ENCODE measurements around the gene ZMAT5.

Gene ZMAT5

GRCh38 chr22:29738118-29738815 lies 28.5 kb downstream of the ZMAT5 start:
- Histone ChIP-seq H3K4me1 (ENCODE audit: control insufficient read depth, insufficient read depth, low read length) (peaks cover 5% of the 10 kb centered on the region; the same call in 1 of the 2 replicates), H3K36me3 (ENCODE audit: control insufficient read depth in 2 of 2, insufficient read depth in 1 of 2, low read length in 2 of 2) (peaks cover 0 to 24% of the 10 kb centered on the region in 2 experiments; a peak in 1 of 3 replicates), H3K27ac (ENCODE audit: extremely low read depth, low read depth, low read length) (no peak overlapping the region), H3K4me3 (ENCODE audit: low read depth, low read length) (no peak overlapping the region), H3K9me3 (ENCODE audit: control insufficient read depth, insufficient read depth, low read depth, low read length) (no peaks in the 10 kb centered on the region)
- CTCF ChIA-PET, result interaction anchor here (0.6 to 0.7 kb wide), 2 partner anchors 267 to 411 kb away, joined by 3 read pairs; no protein-coding TSS in a partner anchor
- POLR2A ChIA-PET, result no interaction called here
- TF ChIP-seq ZIC2 (tag by site-specific recombination; IDR thresholded peaks at IDR 0.05) (no peak), ZNF398 (tag by site-specific recombination; IDR thresholded peaks at IDR 0.05) (no peak), KLF10 (tag by site-specific recombination; IDR thresholded peaks at IDR 0.05) (no peak), ZNF311 (tag by site-specific recombination; IDR thresholded peaks at IDR 0.05; ENCODE audit: borderline replicate concordance) (no peak), CTCF (tag by site-specific recombination; IDR thresholded peaks at IDR 0.05) (no peak), ZNF169 (tag by site-specific recombination; IDR thresholded peaks at IDR 0.05) (no peak), ZNF211 (tag by site-specific recombination; IDR thresholded peaks at IDR 0.05; ENCODE audit: low read depth) (no peak), ZNF223 (tag by site-specific recombination; IDR thresholded peaks at IDR 0.05) (no peak), HOXA7 (CRISPR knock-in tag; IDR thresholded peaks at IDR 0.05; ENCODE audit: borderline replicate concordance) (no peak), ZNF791 (tag by site-specific recombination; IDR thresholded peaks at IDR 0.05) (no peak), ZNF292 (tag by site-specific recombination; IDR thresholded peaks at IDR 0.05; ENCODE audit: borderline replicate concordance, low read depth) (no peak), ZNF792 (tag by site-specific recombination; IDR thresholded peaks at IDR 0.05) (no peak), ZNF514 (tag by site-specific recombination; IDR thresholded peaks at IDR 0.05) (no peak), ZNF10 (tag by site-specific recombination; IDR thresholded peaks at IDR 0.05) (no peak), ZNF138 (tag by site-specific recombination; IDR thresholded peaks at IDR 0.05; ENCODE audit: borderline replicate concordance) (no peak)
- TF ChIP-seq, protein P1, sequence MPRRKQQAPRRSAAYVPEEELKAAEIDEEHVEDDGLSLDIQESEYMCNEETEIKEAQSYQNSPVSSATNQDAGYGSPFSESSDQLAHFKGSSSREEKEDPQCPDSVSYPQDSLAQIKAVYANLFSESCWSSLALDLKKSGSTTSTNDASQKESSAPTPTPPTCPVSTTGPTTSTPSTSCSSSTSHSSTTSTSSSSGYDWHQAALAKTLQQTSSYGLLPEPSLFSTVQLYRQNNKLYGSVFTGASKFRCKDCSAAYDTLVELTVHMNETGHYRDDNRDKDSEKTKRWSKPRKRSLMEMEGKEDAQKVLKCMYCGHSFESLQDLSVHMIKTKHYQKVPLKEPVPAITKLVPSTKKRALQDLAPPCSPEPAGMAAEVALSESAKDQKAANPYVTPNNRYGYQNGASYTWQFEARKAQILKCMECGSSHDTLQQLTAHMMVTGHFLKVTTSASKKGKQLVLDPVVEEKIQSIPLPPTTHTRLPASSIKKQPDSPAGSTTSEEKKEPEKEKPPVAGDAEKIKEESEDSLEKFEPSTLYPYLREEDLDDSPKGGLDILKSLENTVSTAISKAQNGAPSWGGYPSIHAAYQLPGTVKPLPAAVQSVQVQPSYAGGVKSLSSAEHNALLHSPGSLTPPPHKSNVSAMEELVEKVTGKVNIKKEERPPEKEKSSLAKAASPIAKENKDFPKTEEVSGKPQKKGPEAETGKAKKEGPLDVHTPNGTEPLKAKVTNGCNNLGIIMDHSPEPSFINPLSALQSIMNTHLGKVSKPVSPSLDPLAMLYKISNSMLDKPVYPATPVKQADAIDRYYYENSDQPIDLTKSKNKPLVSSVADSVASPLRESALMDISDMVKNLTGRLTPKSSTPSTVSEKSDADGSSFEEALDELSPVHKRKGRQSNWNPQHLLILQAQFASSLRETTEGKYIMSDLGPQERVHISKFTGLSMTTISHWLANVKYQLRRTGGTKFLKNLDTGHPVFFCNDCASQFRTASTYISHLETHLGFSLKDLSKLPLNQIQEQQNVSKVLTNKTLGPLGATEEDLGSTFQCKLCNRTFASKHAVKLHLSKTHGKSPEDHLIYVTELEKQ (tag by site-specific recombination; IDR thresholded peaks at IDR 0.05; ENCODE audit: borderline replicate concordance), result no peak
- TF ChIP-seq, protein P2, sequence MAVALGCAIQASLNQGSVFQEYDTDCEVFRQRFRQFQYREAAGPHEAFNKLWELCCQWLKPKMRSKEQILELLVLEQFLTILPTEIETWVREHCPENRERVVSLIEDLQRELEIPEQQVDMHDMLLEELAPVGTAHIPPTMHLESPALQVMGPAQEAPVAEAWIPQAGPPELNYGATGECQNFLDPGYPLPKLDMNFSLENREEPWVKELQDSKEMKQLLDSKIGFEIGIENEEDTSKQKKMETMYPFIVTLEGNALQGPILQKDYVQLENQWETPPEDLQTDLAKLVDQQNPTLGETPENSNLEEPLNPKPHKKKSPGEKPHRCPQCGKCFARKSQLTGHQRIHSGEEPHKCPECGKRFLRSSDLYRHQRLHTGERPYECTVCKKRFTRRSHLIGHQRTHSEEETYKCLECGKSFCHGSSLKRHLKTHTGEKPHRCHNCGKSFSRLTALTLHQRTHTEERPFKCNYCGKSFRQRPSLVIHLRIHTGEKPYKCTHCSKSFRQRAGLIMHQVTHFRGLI (tag by site-specific recombination; IDR thresholded peaks at IDR 0.05), result no peak

Measured in HEK293 (cell line).